ENCODE data around the gene SPX. TPM values are rescaled to one million over a fixed set of nuclear protein-coding genes. Genes with fewer than 3 reads are reported as not detected.

SPX gene
- total RNA-seq, 1 donor from 2014 or later: 2.6 TPM

DNA sequence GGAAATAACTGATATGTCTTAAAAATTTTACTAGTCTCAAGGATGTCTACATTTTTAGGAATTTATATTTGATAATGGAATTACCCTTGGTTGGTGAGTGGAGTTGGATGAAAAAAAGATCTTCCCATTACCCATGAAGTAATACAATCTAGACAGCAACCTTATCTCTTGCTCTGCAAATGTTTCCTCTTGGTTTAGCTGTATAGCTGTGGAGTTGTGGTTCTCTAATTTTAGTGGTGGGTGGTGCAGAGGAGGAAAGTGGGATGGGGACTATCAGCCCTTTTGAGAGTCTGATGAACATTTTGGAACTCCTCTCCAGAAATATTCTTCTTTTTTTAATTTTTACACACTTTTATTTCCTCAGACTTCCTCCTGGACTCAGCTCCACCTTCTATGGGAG is 17.1 kb downstream of the SPX start:
- no peaks in the 10 kb centered on the region for H3K9me3 Mint-ChIP-seq (ENCODE audit: low read depth)

DNA sequence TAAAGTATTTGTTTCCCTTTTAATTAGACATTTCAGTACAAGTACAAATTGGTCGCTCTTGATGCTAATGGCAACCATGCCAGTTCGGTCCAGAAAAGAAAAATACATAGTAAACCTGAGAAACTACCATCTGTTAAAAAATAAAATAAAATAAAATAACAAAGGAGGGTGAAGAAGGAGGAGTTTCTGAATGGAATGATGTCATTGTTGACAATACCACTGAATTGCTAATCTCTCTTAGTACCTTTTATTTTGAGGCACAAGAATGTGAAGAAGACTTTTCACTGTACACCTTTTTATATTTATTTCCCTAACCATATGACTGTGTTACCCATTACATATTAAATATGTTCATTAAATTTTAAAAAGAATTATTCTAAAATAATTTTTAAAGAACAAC is 19.5 kb downstream of the SPX start:
- no peak overlapping the region for H3K27ac Mint-ChIP-seq
- H3K27me3 Mint-ChIP-seq: no peaks in the 10 kb centered on the region
- no peak overlapping the region for H3K4me3 Mint-ChIP-seq (ENCODE audit: low read depth)
- H3K4me1 Mint-ChIP-seq (ENCODE audit: low read depth): no peaks in the 10 kb centered on the region
- DNase-seq (ENCODE audit: low spot score, unreplicated experiment): no peak
- TF ChIP-seq, protein P1, sequence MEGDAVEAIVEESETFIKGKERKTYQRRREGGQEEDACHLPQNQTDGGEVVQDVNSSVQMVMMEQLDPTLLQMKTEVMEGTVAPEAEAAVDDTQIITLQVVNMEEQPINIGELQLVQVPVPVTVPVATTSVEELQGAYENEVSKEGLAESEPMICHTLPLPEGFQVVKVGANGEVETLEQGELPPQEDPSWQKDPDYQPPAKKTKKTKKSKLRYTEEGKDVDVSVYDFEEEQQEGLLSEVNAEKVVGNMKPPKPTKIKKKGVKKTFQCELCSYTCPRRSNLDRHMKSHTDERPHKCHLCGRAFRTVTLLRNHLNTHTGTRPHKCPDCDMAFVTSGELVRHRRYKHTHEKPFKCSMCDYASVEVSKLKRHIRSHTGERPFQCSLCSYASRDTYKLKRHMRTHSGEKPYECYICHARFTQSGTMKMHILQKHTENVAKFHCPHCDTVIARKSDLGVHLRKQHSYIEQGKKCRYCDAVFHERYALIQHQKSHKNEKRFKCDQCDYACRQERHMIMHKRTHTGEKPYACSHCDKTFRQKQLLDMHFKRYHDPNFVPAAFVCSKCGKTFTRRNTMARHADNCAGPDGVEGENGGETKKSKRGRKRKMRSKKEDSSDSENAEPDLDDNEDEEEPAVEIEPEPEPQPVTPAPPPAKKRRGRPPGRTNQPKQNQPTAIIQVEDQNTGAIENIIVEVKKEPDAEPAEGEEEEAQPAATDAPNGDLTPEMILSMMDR (IDR thresholded peaks at IDR 0.05; ENCODE audit: unreplicated experiment): no peak
- no peaks in the 10 kb centered on the region for H3K36me3 Mint-ChIP-seq (ENCODE audit: insufficient read depth)
- no peaks in the 10 kb centered on the region for H3K9me3 Mint-ChIP-seq (ENCODE audit: low read depth)

More for the DNA sequence above, 17.1 kb downstream of the SPX start:
- H3K36me3 Mint-ChIP-seq (ENCODE audit: insufficient read depth): no peaks in the 10 kb centered on the region
- no peak overlapping the region for H3K4me3 Mint-ChIP-seq (ENCODE audit: low read depth)
- TF ChIP-seq, protein P1 (IDR thresholded peaks at IDR 0.05; ENCODE audit: unreplicated experiment): no peak
- H3K27ac Mint-ChIP-seq: no peak overlapping the region
- no peak for DNase-seq (ENCODE audit: low spot score, unreplicated experiment)
- H3K27me3 Mint-ChIP-seq: no peaks in the 10 kb centered on the region
- H3K4me1 Mint-ChIP-seq (ENCODE audit: low read depth): no peaks in the 10 kb centered on the region

DNA sequence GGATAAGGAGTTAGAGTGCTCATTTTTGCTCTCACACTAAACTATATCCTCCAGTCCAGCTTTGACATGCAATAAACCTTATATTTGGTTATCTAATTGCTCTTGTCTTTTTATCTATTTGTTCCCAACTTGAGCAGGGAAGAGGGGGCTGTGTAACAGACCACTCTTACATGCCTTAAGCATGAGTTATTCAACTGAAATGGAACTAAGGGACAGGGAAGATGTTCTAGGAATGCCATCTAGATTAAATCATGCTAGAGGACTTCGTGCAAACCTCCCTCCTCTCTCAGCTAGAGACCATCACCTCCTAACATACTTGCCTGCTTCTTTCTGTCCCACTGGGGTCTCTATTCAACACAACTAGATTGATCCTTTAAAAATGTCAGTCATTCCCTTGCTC is 20.6 kb downstream of the SPX start:
- DNase-seq (ENCODE audit: low spot score, unreplicated experiment): no peak
- TF ChIP-seq, protein P1 (IDR thresholded peaks at IDR 0.05; ENCODE audit: unreplicated experiment): no peak
- Mint-ChIP-seq H3K4me1 (ENCODE audit: low read depth) (no peaks in the 10 kb centered on the region), H3K27ac (no peak overlapping the region), H3K36me3 (ENCODE audit: insufficient read depth) (no peaks in the 10 kb centered on the region), H3K4me3 (ENCODE audit: low read depth) (no peak overlapping the region), H3K27me3 (no peaks in the 10 kb centered on the region), H3K9me3 (ENCODE audit: low read depth) (no peaks in the 10 kb centered on the region)

DNA sequence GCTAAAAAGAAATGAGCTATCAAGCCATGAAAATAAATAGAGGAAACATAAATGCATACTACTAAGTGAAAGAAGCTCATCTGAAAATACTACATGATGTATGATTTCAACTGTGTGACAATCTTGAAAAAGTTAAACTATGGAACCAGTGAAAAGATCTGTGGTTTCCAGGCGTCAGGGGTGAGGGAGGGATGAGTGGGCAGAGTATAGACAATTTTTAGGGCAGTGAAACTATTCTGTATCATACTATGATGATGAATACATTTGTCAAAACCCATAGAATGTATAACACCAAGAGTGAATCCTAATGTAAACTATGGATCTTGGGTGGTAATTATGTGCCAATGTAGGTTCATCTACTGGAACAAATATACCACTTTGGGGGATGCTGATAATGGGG is 21.3 kb downstream of the SPX start:
- Mint-ChIP-seq H3K9me3 (ENCODE audit: low read depth) (no peaks in the 10 kb centered on the region), H3K27ac (no peak overlapping the region)

DNA sequence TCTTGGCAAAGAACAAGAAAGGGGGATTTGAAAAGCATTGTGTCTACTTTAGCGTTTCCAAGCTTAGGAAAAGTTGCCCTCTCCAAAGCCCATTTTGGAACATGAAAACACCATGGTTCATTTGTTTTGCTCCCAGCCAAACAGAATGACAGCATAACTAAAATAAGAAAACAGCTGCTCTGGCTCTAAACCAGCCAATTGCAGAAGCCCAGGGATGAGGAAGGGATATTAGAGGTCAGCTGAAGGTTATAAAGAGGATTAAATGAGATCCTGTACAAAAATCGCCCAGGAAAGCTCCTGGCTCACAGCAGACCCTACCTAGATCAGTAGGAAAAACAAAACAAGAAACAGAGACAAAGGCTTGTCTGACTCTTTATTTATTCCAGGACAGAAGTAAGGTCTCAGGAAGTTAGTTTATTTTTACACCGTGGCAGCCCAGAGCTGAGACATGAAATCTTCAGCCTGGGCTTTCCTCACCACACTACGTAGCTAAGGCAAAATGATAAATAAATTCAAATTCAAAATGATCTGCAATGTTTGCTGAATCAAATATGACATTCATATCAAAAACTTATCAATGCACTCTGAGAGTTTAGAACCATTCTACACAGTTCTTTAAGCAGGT is 25.9 kb downstream of the SPX start:
- TF ChIP-seq, protein P1 (IDR thresholded peaks at IDR 0.05; ENCODE audit: unreplicated experiment): no peak
- Mint-ChIP-seq H3K27me3 (no peaks in the 10 kb centered on the region), H3K27ac (no peak overlapping the region), H3K4me1 (ENCODE audit: low read depth) (no peaks in the 10 kb centered on the region), H3K9me3 (ENCODE audit: low read depth) (peaks cover 8% of the 10 kb centered on the region), H3K4me3 (ENCODE audit: low read depth) (no peak overlapping the region), H3K36me3 (ENCODE audit: insufficient read depth) (no peaks in the 10 kb centered on the region)
- DNase-seq (ENCODE audit: low spot score, unreplicated experiment): no peak

More for the DNA sequence above, 21.3 kb downstream of the SPX start:
- H3K27me3 Mint-ChIP-seq: no peaks in the 10 kb centered on the region
- DNase-seq (ENCODE audit: low spot score, unreplicated experiment): no peak
- no peaks in the 10 kb centered on the region for H3K36me3 Mint-ChIP-seq (ENCODE audit: insufficient read depth)
- TF ChIP-seq, protein P1 (IDR thresholded peaks at IDR 0.05; ENCODE audit: unreplicated experiment): no peak
- no peaks in the 10 kb centered on the region for H3K4me1 Mint-ChIP-seq (ENCODE audit: low read depth)
- H3K4me3 Mint-ChIP-seq (ENCODE audit: low read depth): no peak overlapping the region

All from progenitor cell of endocrine pancreas (in vitro differentiated cells).